Coronary artery (tissue), 2 donors: ENCODE results near the gene PDE6H.

ENCODE experiments used
- DNase-seq: peaks from one replicate; pipeline ENCODE4 v3.0.0-alpha.2; 2017; ENCODE audit warnings: low spot score
- H3K27ac ChIP-seq, 2 donors: fragments of 200-600 bp; sonication (generic); one replicate each; pipeline ENCODE4 v1.5.1; 2016 to 2019
- H3K4me3 ChIP-seq: fragments of 200-600 bp; sonication (generic); 2 replicates; pipeline ENCODE4 v1.5.1; 2016; ENCODE audit warnings: mild to moderate bottlenecking, moderate library complexity
- TF ChIP-seq, protein P1 (sequence below): fragments of 200-600 bp; sonication (generic); IDR thresholded peaks from one replicate; pipeline ENCODE4 v1.5.1; 2019; ENCODE audit warnings: antibody characterized with exemption

Gene PDE6H

DNA sequence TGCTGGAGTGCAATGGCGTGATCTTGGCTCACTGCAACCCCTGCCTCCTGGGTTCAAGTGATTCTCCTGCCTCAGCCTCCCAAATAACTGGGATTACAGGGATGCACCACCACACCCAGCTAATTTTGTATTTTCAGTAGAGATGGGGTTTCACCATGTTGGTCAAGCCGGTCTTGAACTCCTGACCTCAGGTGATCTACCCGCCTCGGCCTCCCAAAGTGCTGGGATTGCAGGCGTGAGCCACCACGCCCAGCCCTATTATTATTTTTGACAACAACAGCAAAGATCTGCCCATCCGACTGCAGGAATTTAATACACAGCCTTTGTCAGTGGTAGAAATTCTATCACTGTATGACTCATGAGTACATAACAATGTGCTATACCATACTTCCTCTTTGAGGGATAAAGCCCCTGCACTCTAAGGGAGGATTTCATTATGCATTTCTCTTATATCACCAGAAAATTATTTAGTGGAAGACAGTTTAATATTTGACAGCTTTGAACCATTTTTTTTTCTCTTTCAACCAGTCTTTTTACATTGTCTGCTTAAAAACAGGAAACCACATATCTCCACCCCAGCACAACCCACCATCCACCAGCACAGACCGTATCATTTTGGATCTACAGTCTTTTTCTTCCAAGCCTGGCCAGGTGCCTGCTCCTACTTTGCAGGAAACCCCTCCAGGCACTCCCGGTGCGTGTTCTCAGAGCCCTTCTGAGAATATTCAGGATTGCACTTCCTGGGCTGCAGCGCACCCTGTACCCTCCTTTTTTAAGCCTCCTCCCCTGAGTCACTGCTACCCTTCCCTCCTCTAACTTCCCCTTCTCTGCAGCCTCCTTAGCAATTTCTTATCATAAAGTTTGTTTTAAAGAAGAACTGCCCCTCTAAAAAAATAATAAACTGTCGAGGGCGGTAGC is 12.0 kb upstream of the PDE6H start:
- DNase-seq, result no peak
- Histone ChIP-seq H3K4me3 (peak overlapping the region; percentile 63), H3K27ac (peak overlapping the region; percentile 35 to 87)
- TF ChIP-seq, protein P1, sequence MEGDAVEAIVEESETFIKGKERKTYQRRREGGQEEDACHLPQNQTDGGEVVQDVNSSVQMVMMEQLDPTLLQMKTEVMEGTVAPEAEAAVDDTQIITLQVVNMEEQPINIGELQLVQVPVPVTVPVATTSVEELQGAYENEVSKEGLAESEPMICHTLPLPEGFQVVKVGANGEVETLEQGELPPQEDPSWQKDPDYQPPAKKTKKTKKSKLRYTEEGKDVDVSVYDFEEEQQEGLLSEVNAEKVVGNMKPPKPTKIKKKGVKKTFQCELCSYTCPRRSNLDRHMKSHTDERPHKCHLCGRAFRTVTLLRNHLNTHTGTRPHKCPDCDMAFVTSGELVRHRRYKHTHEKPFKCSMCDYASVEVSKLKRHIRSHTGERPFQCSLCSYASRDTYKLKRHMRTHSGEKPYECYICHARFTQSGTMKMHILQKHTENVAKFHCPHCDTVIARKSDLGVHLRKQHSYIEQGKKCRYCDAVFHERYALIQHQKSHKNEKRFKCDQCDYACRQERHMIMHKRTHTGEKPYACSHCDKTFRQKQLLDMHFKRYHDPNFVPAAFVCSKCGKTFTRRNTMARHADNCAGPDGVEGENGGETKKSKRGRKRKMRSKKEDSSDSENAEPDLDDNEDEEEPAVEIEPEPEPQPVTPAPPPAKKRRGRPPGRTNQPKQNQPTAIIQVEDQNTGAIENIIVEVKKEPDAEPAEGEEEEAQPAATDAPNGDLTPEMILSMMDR, result no peak

DNA sequence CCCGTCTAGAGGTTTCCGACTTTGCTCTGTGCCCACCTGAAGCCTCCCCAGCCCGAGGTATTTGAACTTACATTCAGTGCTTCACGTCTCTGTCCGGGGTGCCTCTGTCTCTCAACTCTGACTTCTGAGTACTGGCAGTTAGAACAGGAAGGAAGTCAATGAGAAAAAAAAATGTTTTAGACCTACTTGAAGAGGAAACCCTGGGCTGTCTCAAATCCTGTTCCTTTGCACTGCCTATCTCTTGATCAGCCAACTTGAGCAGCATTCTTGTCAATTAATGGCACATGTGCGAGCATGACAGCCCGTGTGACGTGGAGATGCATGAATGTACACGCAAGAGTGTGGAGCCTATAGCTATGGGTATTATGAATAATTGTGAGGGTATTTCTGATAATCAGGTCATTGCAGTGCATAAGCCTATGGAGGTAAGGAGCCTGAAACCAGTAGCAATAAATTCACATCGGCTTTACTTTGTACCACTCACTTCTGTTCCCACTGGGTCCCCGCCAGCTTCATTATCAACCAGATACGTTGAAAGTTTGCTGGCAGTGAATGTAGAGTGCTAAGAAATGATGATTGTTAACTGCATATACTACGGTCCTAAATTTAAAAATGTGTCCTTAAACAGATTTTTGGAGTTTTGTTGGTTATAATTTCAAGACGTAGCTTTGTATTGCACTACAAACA is 11.2 kb upstream of the PDE6H start, which contains the start of gene ARHGDIB:
Gene ARHGDIB (minus strand): TSS at position 136 of the 687 bp plus-strand sequence. CDS start 10,889 bp downstream, outside the sequence.
- H3K27ac ChIP-seq, result peak within 1 kb of the TSS; percentile 35 to 87
- TF ChIP-seq, protein P1, result no peak
- H3K4me3 ChIP-seq, result peak within 1 kb of the TSS; percentile 63
- no peak for DNase-seq

DNA sequence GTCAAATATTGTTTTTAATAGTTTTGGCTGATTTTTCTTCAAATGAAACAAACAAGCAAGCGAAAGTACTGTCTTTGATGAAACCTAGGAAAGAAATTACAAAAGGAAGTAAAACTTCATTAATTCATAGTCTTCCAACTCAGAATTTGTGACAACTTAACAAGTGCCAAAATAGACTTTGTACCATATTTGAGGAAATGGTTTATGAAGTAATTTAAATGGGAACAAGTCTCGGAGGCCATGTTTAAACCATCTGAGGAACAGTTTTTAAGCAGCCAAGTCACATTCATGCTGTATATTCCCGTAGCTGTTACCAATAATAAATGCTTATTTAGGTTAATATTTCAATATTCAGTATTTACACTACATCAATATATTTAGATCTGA is 10.7 kb upstream of the PDE6H start:
- no peak for DNase-seq
- TF ChIP-seq, protein P1, result no peak
- peak overlapping the region; percentile 63 for H3K4me3 ChIP-seq
- H3K27ac ChIP-seq, result peak overlapping the region; percentile 35 to 87

DNA sequence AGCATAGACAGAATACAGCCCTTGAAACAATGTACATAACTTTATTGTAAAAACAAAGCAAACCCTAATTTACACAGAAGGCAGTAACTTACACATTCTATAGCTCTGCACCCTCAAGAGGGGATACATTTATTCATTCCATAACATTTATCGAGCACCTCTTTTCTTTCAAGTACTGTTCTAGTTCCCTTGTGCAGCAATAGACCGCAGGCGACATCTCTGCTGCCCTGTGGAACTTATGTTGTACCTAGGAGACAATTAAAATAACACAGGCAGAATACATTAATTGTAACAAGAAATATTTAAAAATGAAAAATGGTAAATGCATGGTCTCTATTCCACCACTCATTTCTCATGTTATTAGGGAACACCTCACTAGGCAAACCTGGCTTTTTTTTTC is 10.0 kb upstream of the PDE6H start:
- TF ChIP-seq, protein P1, result no peak
- no peak for DNase-seq
- peak overlapping the region in 1 of 2 donors; percentile 87 for H3K27ac ChIP-seq
- no peak overlapping the region for H3K4me3 ChIP-seq

DNA sequence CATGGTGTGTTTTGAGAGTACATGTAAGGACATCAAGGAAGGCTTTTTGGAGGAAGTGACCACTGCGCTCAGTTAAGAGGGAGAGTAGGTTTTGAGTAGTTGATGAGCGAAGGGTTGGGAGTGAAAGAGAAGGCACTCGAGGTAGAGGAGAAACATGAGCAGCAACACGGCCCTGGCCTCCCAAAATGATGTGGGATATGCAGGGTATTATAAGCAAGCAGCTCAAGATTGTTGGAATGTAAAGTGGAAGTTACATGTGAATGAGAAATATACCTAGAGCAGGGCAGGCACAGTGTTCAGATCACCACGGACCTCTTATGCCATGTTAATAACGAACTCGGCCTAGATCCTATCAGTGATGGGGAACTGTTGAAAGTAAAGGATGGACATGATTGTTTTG is 9.3 kb upstream of the PDE6H start:
- DNase-seq, result no peak

DNA sequence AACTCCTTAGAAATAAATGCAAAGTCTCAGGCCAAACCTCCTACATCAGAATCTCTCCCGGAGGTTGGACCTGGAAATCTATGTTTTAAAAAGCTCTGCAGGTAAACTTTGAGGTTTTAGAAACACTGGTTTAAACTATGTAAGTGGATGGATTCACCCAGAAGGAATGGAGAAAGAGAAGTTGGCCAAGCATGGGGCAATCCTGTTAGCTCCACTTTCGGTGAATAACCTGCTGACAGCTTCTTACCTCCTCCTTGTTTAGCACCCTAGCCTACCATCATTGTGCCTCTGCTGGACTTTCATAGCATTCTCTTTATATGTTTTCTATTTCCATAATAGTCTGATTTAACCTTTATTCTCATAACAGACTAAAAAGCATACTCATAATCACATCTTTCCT is 8.4 kb upstream of the PDE6H start:
- TF ChIP-seq, protein P1, result no peak
- Histone ChIP-seq H3K27ac (no peak overlapping the region), H3K4me3 (no peak overlapping the region)
- no peak for DNase-seq

More for the DNA sequence above, 9.3 kb upstream of the PDE6H start:
- H3K27ac ChIP-seq, result peak overlapping the region in 1 of 2 donors; percentile 8
- no peak overlapping the region for H3K4me3 ChIP-seq
- TF ChIP-seq, protein P1, result no peak
